Measurements from ENCODE around the gene DPM3. TPM values are rescaled to one million over a fixed set of nuclear protein-coding genes. Genes with fewer than 3 reads are reported as not detected.

The DPM3 gene
- total and polyA plus RNA-seq, 11 donors, result 46.1 to 216 (median 61.0) TPM

- Histone ChIP-seq H3K4me3 (peak overlapping the region in 9 of 12 donors; percentile 68 to 95 (median 86)), H3K27me3 (peaks cover 0 to 29% (median 0%) of the 10 kb centered on the region in 9 donors), H3K9me3 (no peaks in the 10 kb centered on the region), H3K4me1 (peaks cover 16 to 82% (median 55%) of the 10 kb centered on the region in 12 donors), H3K36me3 (peaks cover 0 to 42% (median 38%) of the 10 kb centered on the region in 9 donors), H3K27ac (peak overlapping the region; percentile 70 to 100 (median 96))
- intact Hi-C loops (cut with DNase I), result no loop called here
- DNase-seq (peak in 2 of 5 donors; percentile 61 to 78), ATAC-seq (peak in 2 of 4 donors; percentile 1 to 6)
- no peak for TF ChIP-seq POLR2A (IDR thresholded peaks at IDR 0.05)
- no peak for TF ChIP-seq CTCF (IDR thresholded peaks at IDR 0.05)
- 23 to 42% (median 38%) methylated on average over 6 to 8 of the region's 8 CpGs for WGBS, 4 donors
Measured at GRCh38 chr1:155131285-155131684, 9.0 kb downstream of the DPM3 start.

GRCh38 chr1:155130272-155131006 lies 9.9 kb downstream of the DPM3 start:
- H3K4me1 ChIP-seq, result peaks cover 19 to 90% (median 63%) of the 10 kb centered on the region in 12 donors
- H3K9me3 ChIP-seq, result no peaks in the 10 kb centered on the region
- DNase-seq, result no peak
- peaks cover 0 to 42% (median 38%) of the 10 kb centered on the region in 9 donors for H3K36me3 ChIP-seq
- H3K27ac ChIP-seq, result peak overlapping the region; percentile 87 to 100 (median 96)
- H3K27me3 ChIP-seq, result peaks cover 0 to 35% (median 0%) of the 10 kb centered on the region in 9 donors
- intact Hi-C loops (cut with DNase I), result no loop called here
- H3K4me3 ChIP-seq, result peak overlapping the region; percentile 68 to 95 (median 82)
- no peak for ATAC-seq
- WGBS, 4 donors, result 17 to 25% (median 20%) methylated on average over 5 to 6 of the region's 6 CpGs
- TF ChIP-seq POLR2A (IDR thresholded peaks at IDR 0.05), result no peak
- no peak for TF ChIP-seq CTCF (IDR thresholded peaks at IDR 0.05)

- peaks cover 0 to 33% (median 28%) of the 10 kb centered on the region in 9 donors for H3K36me3 ChIP-seq
- peak in 1 of 12 donors; percentile 10 for TF ChIP-seq CTCF (IDR thresholded peaks at IDR 0.05)
- TF ChIP-seq POLR2A (IDR thresholded peaks at IDR 0.05), result peak in 1 of 2 donors; percentile 51
- H3K9me3 ChIP-seq, result no peaks in the 10 kb centered on the region
- peak overlapping the region; percentile 87 to 100 (median 96) for H3K27ac ChIP-seq
- peaks cover 11 to 80% (median 50%) of the 10 kb centered on the region in 12 donors for H3K4me1 ChIP-seq
- H3K27me3 ChIP-seq, result peaks cover 0 to 35% (median 0%) of the 10 kb centered on the region in 9 donors
- WGBS, 4 donors, result 6 to 23% (median 16%) methylated on average over 14 of the region's 14 CpGs
- H3K4me3 ChIP-seq, result peak overlapping the region; percentile 68 to 95 (median 82)
- DNase-seq (peak in 4 of 5 donors; percentile 52 to 78 (median 66)), ATAC-seq (peak; percentile 18 to 68 (median 30))
- intact Hi-C loops (cut with DNase I), result loop anchor here (1.0 to 5.0 kb wide), 4 partner anchors 37 to 38 kb away; no protein-coding TSS in a partner anchor
Measured at GRCh38 chr1:155128755-155129473, 11.4 kb downstream of the DPM3 start.
